Activated CD4-positive, CD25-positive, alpha-beta regulatory T cell treated with anti-CD3 and anti-CD28 coated beads, Interleukin-2, amount 50 U/mL, for 24 hours (primary cell): ENCODE data around the gene ABCB4.

Experiments used
- ATAC-seq, 2 donors: fragments of 150-1000 bp; cut with Tn5 transposase; one replicate each; pipeline ENCODE4 v1.10.0; 2021; ENCODE audit warnings: mild to moderate bottlenecking in 1 of 2, moderate library complexity in 1 of 2

ABCB4 gene

GRCh38 chr7:87475359-87476178 lies at the start of gene ABCB4:
Gene ABCB4 (minus strand): TSS chr7:87475680. CDS start chr7:87475465, 215 bp downstream.
- ATAC-seq = peak in 1 of 2 donors; percentile 12

GRCh38 chr7:87518735-87519134 lies 43.3 kb upstream of the ABCB4 start:
- ATAC-seq = no peak

- no peak for ATAC-seq
Observed at GRCh38 chr7:87517891-87518290, 42.4 kb upstream of the ABCB4 start.

GRCh38 chr7:87517136-87517815 lies 41.8 kb upstream of the ABCB4 start:
- ATAC-seq = no peak

GRCh38 chr7:87513735-87514335 lies 38.4 kb upstream of the ABCB4 start:
- ATAC-seq = no peak

- no peak for ATAC-seq
Observed at GRCh38 chr7:87512906-87513305, 37.4 kb upstream of the ABCB4 start.

GRCh38 chr7:87511510-87511909 lies 36.0 kb upstream of the ABCB4 start:
- peak in 1 of 2 donors; percentile 36 for ATAC-seq

GRCh38 chr7:87510411-87510875 lies 35.0 kb upstream of the ABCB4 start:
- ATAC-seq = no peak

GRCh38 chr7:87507446-87507845 lies 32.0 kb upstream of the ABCB4 start:
- ATAC-seq = no peak

- no peak for ATAC-seq
Observed at GRCh38 chr7:87506246-87507180, 31.0 kb upstream of the ABCB4 start.

GRCh38 chr7:87505557-87506245 lies 30.2 kb upstream of the ABCB4 start:
- ATAC-seq = no peak

- no peak for ATAC-seq
Observed at GRCh38 chr7:87505122-87505521, 29.6 kb upstream of the ABCB4 start.

- no peak for ATAC-seq
Observed at GRCh38 chr7:87499494-87499893, 24.0 kb upstream of the ABCB4 start.

- ATAC-seq = no peak
Observed at GRCh38 chr7:87498893-87499292, 23.4 kb upstream of the ABCB4 start.

GRCh38 chr7:87497482-87497881 lies 22.0 kb upstream of the ABCB4 start:
- no peak for ATAC-seq

- ATAC-seq = no peak
Observed at GRCh38 chr7:87495366-87495765, 19.9 kb upstream of the ABCB4 start.

- no peak for ATAC-seq
Observed at GRCh38 chr7:87494454-87494853, 19.0 kb upstream of the ABCB4 start.

- no peak for ATAC-seq
Observed at GRCh38 chr7:87483131-87483530, 7.7 kb upstream of the ABCB4 start.

- ATAC-seq = no peak
Observed at GRCh38 chr7:87482115-87482514, 6.6 kb upstream of the ABCB4 start.

GRCh38 chr7:87480386-87480785 lies 4.9 kb upstream of the ABCB4 start:
- no peak for ATAC-seq

GRCh38 chr7:87479951-87480350 lies 4.5 kb upstream of the ABCB4 start:
- no peak for ATAC-seq

GRCh38 chr7:87476179-87476557 lies 688 bp upstream of the ABCB4 start:
- no peak for ATAC-seq
